HG03108 (cell line): Measurements from ENCODE around the gene BACE2.

Source experiments
- ATAC-seq: cut with Tn5 transposase; IDR thresholded peaks from one replicate; pipeline ENCODE4 v1.9.1; 2021; ENCODE audit warnings: moderate library complexity; ENCODE audit not compliant: unreplicated experiment

The BACE2 gene

GRCh38 chr21:41167348-41168342 is at the start of gene BACE2:
Gene BACE2, plus strand, starts transcription at chr21:41168160. Its CDS starts 104 bp downstream, at chr21:41168264.
- ATAC-seq: peak; percentile 59

GRCh38 chr21:41119901-41120300 is 48.1 kb upstream of the BACE2 start:
- ATAC-seq: no peak

- no peak for ATAC-seq
These were observed 47.0 kb upstream of the BACE2 start for GRCh38 chr21:41120997-41121396.

- no peak for ATAC-seq
These were observed 46.1 kb upstream of the BACE2 start for GRCh38 chr21:41121785-41122415.

- no peak for ATAC-seq
These were observed 43.2 kb upstream of the BACE2 start for GRCh38 chr21:41124641-41125201.

GRCh38 chr21:41128981-41129380 is 39.0 kb upstream of the BACE2 start:
- ATAC-seq: no peak

GRCh38 chr21:41130883-41131282 is 37.1 kb upstream of the BACE2 start:
- ATAC-seq: no peak

GRCh38 chr21:41133874-41134522 is 34.0 kb upstream of the BACE2 start:
- ATAC-seq: no peak

GRCh38 chr21:41135746-41136145 is 32.2 kb upstream of the BACE2 start:
- no peak for ATAC-seq

GRCh38 chr21:41136286-41136685 is 31.7 kb upstream of the BACE2 start:
- no peak for ATAC-seq

GRCh38 chr21:41137401-41137800 is 30.6 kb upstream of the BACE2 start:
- no peak for ATAC-seq

- no peak for ATAC-seq
These were observed 30.1 kb upstream of the BACE2 start for GRCh38 chr21:41137889-41138288.

- ATAC-seq: no peak
These were observed 29.2 kb upstream of the BACE2 start for GRCh38 chr21:41138711-41139110.

- no peak for ATAC-seq
These were observed 28.7 kb upstream of the BACE2 start for GRCh38 chr21:41139275-41139674.

- ATAC-seq: no peak
These were observed 28.0 kb upstream of the BACE2 start for GRCh38 chr21:41139951-41140350.

- ATAC-seq: no peak
These were observed 26.9 kb upstream of the BACE2 start for GRCh38 chr21:41141031-41141457.

- ATAC-seq: no peak
These were observed 25.7 kb upstream of the BACE2 start for GRCh38 chr21:41142051-41142795.

GRCh38 chr21:41143596-41144325 is 24.2 kb upstream of the BACE2 start:
- ATAC-seq: no peak

GRCh38 chr21:41147096-41147978 is 20.6 kb upstream of the BACE2 start:
- ATAC-seq: no peak
